Activated CD8-positive, alpha-beta T cell treated with anti-CD3 and anti-CD28 coated beads for 36 hours (primary cell): Measurements from ENCODE around the gene ERN1. TPM values are rescaled to one million over a fixed set of nuclear protein-coding genes. Genes with fewer than 3 reads are reported as not detected.

ENCODE experiments used
- ATAC-seq: fragments of 200-7000 bp; cut with Tn5 transposase; one replicate; pipeline ENCODE4 v1.10.0; 2021; ENCODE audit warnings: mild to moderate bottlenecking, moderate library complexity
- CTCF ChIA-PET: fragments of 350-600 bp; sonication (Branson Sonifier 250); formaldehyde crosslinking; loops from one replicate; lab custom pipeline; 2021; ENCODE audit warnings: antibody characterized with exemption; lab: Charles Lee
- POLR2A ChIA-PET: fragments of 350-600 bp; sonication (Branson Sonifier 250); formaldehyde crosslinking; loops from one replicate; lab custom pipeline; 2021; ENCODE audit warnings: antibody characterized with exemption; lab: Charles Lee
- DNase-seq: peaks from one replicate; pipeline ENCODE4 v3.0.0-alpha.2; 2020
- H3K27ac Mint-ChIP-seq: one replicate; pipeline ENCODE4 v1.8.0; 2021; ENCODE audit warnings: mild to moderate bottlenecking, mixed read lengths
- H3K27me3 Mint-ChIP-seq: one replicate; pipeline ENCODE4 v1.8.0; 2021; ENCODE audit warnings: mixed read lengths
- H3K36me3 Mint-ChIP-seq: one replicate; pipeline ENCODE4 v1.8.0; 2021; ENCODE audit warnings: low read depth, mixed read lengths
- H3K4me1 Mint-ChIP-seq: one replicate; pipeline ENCODE4 v1.8.0; 2021; ENCODE audit warnings: low read depth, mixed read lengths
- H3K4me3 Mint-ChIP-seq: one replicate; pipeline ENCODE4 v1.8.0; 2021; ENCODE audit warnings: mild to moderate bottlenecking, moderate library complexity, mixed read lengths
- H3K9me3 Mint-ChIP-seq: one replicate; pipeline ENCODE4 v1.8.0; 2021; ENCODE audit warnings: mixed read lengths
- intact Hi-C: fragments of 100-400 bp; cut with micrococcal nuclease; formaldehyde crosslinking; loops from one replicate; pipeline ENCODE4 v1.10.0; 2022
- total RNA-seq, 2 experiments: library from RNA; stranded (reverse); gene quantifications; one replicate each; pipeline ENCODE4 v1.2.3, GENCODE V29; 2021
- TF ChIP-seq, protein P1 (sequence below): fragments of 200-600 bp; IDR thresholded peaks from one replicate; pipeline ENCODE4 v1.8.0; 2022; ENCODE audit warnings: antibody characterized with exemption, mild to moderate bottlenecking

ERN1 gene
- total RNA-seq, 2 experiments from 2014 or later, result 19.2 to 23.6 TPM

DNA sequence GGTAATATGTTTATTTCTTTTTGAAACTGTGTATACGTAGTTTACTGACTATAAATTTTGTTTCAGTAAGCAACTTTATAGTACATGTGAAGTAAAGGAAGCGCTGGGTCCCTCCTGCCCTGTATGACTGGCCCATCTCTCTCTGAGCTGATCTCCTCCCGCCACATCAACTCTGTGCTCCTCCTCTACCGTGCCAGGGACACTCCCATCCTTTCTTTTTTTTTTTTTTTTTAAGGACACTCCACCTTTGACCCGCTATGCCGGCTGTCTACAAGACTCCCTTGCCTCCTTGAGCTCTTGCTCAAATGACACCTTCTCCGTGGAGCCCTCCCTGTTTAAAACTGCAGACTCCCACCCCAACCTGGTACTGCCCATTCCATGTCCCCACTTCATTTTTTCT, 35.5 kb downstream of the ERN1 start:
- ChIA-PET CTCF (interaction anchor here (0.7 kb wide), 1 partner anchor 42 kb away, joined by 3 read pairs; no protein-coding TSS in a partner anchor), POLR2A (interaction anchor here (1.8 kb wide), 1 partner anchor 12 kb away, joined by 5 read pairs; no protein-coding TSS in a partner anchor)
- Mint-ChIP-seq H3K27me3 (no peaks in the 10 kb centered on the region), H3K9me3 (no peaks in the 10 kb centered on the region), H3K4me1 (peaks cover 66% of the 10 kb centered on the region), H3K4me3 (no peak overlapping the region), H3K36me3 (peaks cover 22% of the 10 kb centered on the region), H3K27ac (peak overlapping the region; percentile 28)
- DNase-seq (no peak), ATAC-seq (no peak)
- TF ChIP-seq, protein P1, sequence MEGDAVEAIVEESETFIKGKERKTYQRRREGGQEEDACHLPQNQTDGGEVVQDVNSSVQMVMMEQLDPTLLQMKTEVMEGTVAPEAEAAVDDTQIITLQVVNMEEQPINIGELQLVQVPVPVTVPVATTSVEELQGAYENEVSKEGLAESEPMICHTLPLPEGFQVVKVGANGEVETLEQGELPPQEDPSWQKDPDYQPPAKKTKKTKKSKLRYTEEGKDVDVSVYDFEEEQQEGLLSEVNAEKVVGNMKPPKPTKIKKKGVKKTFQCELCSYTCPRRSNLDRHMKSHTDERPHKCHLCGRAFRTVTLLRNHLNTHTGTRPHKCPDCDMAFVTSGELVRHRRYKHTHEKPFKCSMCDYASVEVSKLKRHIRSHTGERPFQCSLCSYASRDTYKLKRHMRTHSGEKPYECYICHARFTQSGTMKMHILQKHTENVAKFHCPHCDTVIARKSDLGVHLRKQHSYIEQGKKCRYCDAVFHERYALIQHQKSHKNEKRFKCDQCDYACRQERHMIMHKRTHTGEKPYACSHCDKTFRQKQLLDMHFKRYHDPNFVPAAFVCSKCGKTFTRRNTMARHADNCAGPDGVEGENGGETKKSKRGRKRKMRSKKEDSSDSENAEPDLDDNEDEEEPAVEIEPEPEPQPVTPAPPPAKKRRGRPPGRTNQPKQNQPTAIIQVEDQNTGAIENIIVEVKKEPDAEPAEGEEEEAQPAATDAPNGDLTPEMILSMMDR, result no peak
- intact Hi-C loops, result no loop called here

DNA sequence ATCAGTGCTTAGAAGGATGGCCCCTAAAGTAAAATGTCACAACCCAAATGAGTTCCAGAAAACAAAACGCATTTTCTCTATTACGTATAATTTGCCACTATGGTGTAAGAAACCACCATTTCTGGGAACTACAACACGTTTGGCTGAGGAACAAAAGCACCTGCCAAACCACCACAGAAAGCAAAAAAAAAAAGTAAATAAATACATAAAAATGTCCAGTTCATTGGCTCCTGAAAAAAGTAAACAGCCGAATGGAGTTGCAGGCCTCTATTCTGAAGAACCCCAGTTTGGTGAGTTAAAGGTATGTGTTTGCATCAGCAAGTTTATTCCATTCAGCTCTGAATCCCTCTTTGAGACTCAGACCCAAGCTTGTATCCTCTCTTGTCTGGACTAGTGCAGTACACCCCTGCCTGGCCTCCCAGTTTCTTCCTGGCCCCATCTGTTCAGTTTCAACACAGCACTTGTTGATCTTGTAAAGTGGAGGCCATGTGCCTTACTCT, 36.9 kb downstream of the ERN1 start:
- H3K27ac Mint-ChIP-seq, result peak overlapping the region; percentile 88
- intact Hi-C loops, result no loop called here
- ATAC-seq, result no peak

DNA sequence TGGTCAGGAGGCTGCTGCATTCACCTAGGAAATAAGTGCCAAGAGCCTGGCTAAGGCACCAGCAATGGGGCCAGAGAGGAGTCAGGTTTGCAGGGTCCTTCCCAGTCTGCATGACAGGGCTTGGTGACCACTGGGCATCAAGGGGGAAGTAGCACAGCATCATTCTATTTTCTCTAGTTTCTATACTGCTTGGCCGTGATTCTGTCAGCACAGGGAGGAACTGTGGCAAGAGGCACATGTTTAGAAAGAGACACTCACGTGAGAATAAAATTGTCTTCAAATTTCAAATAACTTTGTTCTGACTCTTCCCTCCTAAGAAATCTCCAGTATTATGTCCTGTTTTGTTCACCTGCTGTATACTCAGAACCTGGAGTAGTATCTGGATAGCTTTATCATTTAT, 37.8 kb downstream of the ERN1 start:
- H3K9me3 Mint-ChIP-seq, result no peaks in the 10 kb centered on the region
- DNase-seq (no peak), ATAC-seq (no peak)
- H3K4me3 Mint-ChIP-seq, result no peak overlapping the region
- H3K27me3 Mint-ChIP-seq, result no peaks in the 10 kb centered on the region
- CTCF ChIA-PET, result interaction anchor here (0.8 to 1.8 kb wide), 5 partner anchors 14 to 67 kb away, joined by 3 to 5 read pairs (median 3); no protein-coding TSS in a partner anchor
- peaks cover 74% of the 10 kb centered on the region for H3K4me1 Mint-ChIP-seq
- POLR2A ChIA-PET, result interaction anchor here (0.7 to 1.2 kb wide), 3 partner anchors 12 to 41 kb away, joined by 3 read pairs; no protein-coding TSS in a partner anchor
- peak overlapping the region; percentile 86 for H3K27ac Mint-ChIP-seq
- TF ChIP-seq, protein P1, result no peak
- intact Hi-C loops, result no loop called here
- H3K36me3 Mint-ChIP-seq, result peaks cover 20% of the 10 kb centered on the region

More for the DNA sequence above, 36.9 kb downstream of the ERN1 start:
- POLR2A ChIA-PET, result interaction anchor here (0.7 to 1.2 kb wide), 4 partner anchors 11 to 28 kb away, joined by 3 read pairs; no protein-coding TSS in a partner anchor
- CTCF ChIA-PET, result interaction anchor here (0.8 to 1.8 kb wide), 8 partner anchors 9 to 146 kb away, joined by 3 to 5 read pairs (median 3); no protein-coding TSS in a partner anchor
- no peak for DNase-seq
- Mint-ChIP-seq H3K36me3 (peaks cover 22% of the 10 kb centered on the region), H3K9me3 (no peaks in the 10 kb centered on the region), H3K27me3 (no peaks in the 10 kb centered on the region), H3K4me1 (peaks cover 72% of the 10 kb centered on the region), H3K4me3 (no peak overlapping the region)
- TF ChIP-seq, protein P1, result no peak

DNA sequence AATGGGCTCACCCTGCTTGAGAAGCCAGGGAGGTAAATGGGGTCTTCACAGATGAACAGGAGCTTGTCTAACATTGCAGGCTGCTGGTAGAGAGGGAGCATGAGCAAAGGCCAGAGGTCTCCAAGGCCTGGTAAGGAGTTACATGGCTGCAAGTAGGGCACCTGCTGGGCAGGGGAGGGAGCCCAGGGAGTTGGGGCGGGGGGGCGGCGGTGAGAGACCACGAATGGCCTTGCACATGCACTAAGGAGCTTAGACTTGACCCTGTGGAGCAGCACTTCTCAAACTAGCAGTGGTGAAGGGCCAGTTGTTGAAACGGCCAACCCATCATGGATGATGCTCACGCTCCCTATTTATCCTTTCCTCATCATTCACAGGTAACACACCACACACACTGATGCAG, 38.4 kb downstream of the ERN1 start:
- ChIA-PET CTCF (interaction anchor here (1.8 kb wide), 1 partner anchor 42 kb away, joined by 5 read pairs; no protein-coding TSS in a partner anchor), POLR2A (interaction anchor here (1.2 kb wide), 1 partner anchor 42 kb away, joined by 3 read pairs; no protein-coding TSS in a partner anchor)
- intact Hi-C loops, result no loop called here
- DNase-seq, result no peak
- H3K36me3 Mint-ChIP-seq, result peaks cover 16% of the 10 kb centered on the region
- ATAC-seq, result no peak
- no peaks in the 10 kb centered on the region for H3K27me3 Mint-ChIP-seq
- TF ChIP-seq, protein P1, result no peak
- no peaks in the 10 kb centered on the region for H3K9me3 Mint-ChIP-seq
- H3K4me3 Mint-ChIP-seq, result peak overlapping the region; percentile 9
- peak overlapping the region; percentile 86 for H3K27ac Mint-ChIP-seq
- H3K4me1 Mint-ChIP-seq, result peaks cover 70% of the 10 kb centered on the region

DNA sequence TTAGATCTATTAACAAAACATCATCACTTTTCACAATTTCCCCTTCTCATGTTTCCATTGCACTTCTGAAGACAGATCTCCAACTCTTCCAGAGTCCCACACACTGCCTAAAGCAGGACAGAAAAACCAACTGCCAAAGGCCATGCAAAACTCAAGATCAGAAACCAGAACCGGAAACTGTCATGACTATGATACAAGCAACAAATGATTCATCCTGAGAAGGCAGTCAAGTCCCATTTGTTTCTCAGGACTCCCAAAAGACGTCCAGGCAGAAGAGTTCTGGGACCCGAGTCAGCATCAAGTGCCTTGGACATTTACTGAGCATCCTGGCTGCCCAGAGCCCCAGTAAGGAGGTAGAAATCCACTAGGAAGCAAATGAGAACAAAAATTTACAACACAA, 38.8 kb downstream of the ERN1 start:
- TF ChIP-seq, protein P1, result no peak
- H3K9me3 Mint-ChIP-seq, result no peaks in the 10 kb centered on the region
- H3K4me3 Mint-ChIP-seq, result peak overlapping the region; percentile 9
- CTCF ChIA-PET, result no interaction called here
- peak overlapping the region; percentile 86 for H3K27ac Mint-ChIP-seq
- POLR2A ChIA-PET, result no interaction called here
- H3K36me3 Mint-ChIP-seq, result peaks cover 14% of the 10 kb centered on the region
- DNase-seq (peak; percentile 24), ATAC-seq (peak; percentile 77)
- no peaks in the 10 kb centered on the region for H3K27me3 Mint-ChIP-seq
- peaks cover 69% of the 10 kb centered on the region for H3K4me1 Mint-ChIP-seq
- intact Hi-C loops, result no loop called here
